ENCODE data around the gene STARD3NL.

GRCh38 chr7:38241071-38241470 lies 63.0 kb downstream of the STARD3NL start:
- TF ChIP-seq POLR2A (IDR thresholded peaks at IDR 0.05; ENCODE audit: low read depth, low read length) (no peak), POLR2AphosphoS5 (IDR thresholded peaks at IDR 0.05; ENCODE audit: low read depth, low read length) (no peak), TAF1 (IDR thresholded peaks at IDR 0.05; ENCODE audit: borderline replicate concordance, low read depth, low read length) (no peak)

Measured in GM12892 (cell line).